GM21786 (cell line): Measurements from ENCODE around the gene QPRT.
"Not testable (repeated sequence)": the region's sequence is repeated elsewhere in the genome, so short reads cannot be mapped to it uniquely, and the experiment has no call there.

Source experiments
- ATAC-seq: cut with Tn5 transposase; IDR thresholded peaks from one replicate; pipeline ENCODE4 v1.9.1; 2021; ENCODE audit not compliant: unreplicated experiment

The QPRT gene

DNA sequence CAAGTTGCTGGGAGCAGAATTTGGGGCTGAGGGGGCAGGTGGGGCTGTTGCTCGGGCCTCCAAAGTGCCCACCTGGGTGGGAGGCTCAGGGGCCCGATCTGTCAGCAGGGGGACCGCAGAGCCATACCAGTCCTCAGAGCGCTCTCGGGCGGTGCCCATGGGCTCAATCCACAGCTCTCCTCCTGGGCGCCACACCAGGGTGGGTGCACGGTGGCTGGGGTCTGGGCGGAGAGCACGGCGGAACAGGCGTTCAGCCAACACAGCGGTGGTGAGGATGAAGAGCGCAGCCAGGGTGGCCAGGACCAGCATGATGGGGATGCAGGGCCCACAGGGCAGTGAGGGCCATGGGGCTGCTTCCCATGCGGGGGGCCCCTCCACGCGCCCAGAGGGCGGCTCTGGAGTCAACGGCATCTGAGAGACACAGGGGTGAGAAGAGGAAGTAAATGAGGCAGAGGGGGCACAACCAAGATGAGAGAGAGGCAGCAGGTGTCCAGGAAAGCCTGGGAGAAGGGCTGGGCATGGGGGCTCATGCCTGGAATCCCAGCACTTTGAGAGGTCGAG, 65.6 kb downstream of the QPRT start:
- no peak for ATAC-seq

DNA sequence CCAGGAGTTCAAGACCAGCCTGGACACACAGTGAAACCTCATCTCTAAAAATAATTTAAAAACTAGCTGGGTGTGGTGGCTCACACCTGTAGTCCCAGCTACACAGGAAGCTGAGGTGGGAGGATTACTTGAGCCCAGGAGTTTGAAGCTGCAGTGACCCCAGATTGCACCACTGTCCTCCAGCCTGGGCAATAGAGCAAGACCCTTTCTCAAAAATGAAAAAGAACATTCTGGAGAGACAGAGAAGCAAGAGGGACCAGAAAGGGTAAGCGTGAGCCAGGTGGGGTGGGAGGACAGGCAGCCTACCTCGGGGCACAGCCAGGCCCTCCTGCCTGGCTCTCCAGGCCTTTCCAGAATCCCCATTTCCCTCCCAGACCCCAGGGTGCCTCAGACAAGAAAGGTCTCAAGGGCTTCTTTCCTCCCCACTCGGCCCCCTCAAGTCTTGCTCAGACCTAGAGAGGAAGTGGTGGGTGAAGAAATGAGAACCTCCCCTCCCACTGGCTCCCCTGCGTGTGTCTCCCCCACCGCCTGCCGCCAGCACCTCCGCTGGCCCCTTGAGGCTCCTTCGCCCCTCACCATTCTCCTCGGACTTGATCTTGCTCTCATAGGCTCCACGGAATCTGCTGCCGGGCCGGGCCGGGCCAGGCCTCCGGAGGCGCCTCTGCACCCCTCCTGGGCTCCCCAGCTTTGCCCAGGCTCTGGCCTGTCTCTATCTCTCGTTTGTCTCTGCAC, 66.3 kb downstream of the QPRT start:
- ATAC-seq = peak; percentile 36

DNA sequence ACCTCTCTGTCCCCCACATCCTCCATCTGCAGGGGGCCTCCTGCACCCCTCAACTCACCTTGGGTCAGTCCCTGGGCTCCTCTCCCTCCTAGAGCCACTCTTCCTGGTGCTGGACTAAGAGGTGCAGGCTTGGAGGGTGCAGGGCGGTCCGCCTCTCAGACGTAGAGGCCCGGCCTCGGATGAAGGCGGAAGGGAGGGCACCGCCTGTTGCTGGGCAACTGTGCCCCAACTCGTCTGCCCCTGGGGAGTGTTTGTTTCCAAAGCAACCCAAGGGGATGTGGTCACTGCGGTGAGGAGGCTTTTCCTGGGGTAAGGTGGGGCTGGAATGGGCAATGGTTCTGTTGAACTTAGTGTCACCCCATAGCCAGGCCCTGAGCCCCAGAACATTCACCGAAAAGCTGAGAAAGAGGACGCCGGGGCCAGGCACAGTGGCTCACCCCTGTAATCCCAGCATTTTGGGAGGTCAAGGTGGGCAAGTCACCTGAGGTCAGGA, 66.9 kb downstream of the QPRT start, which contains the start of gene C16orf54:
C16orf54 (minus strand) TSS at position 138 of the 493 bp plus-strand sequence. CDS start 1,039 bp downstream, outside the sequence.
- ATAC-seq = peak; percentile 84

DNA sequence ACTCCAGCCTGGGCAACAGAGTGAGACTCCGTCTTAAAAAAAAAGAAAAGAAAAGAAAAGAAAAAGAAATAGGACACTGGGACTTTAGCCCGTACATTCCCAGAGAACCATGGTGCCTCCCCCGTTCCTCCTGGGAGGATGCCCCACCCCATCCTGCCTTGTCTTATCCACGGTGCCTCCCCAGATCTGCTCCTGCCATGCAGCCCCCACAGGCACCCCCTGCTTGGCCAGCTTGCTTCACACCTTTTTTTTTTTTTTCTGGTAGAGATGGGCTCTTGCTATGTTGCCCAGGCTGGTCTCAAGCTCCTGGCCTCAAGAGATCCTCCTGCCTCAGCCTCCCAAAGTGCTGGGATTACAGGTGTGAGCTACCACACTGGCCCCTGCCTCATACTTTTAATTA, 67.5 kb downstream of the QPRT start:
- not testable (repeated sequence) for ATAC-seq
